GM21576 (cell line): ENCODE measurements around the gene RWDD1.
A peak's percentile ranks its signal among the peaks of the same experiment; 100 is the strongest.
"Not testable (repeated sequence)": the region's sequence is repeated elsewhere in the genome, so short reads cannot be mapped to it uniquely, and the experiment has no call there.

Experiments
- ATAC-seq: cut with Tn5 transposase; IDR thresholded peaks from one replicate; pipeline ENCODE4 v1.9.1; 2021; ENCODE audit warnings: mild to moderate bottlenecking, moderate library complexity; ENCODE audit not compliant: unreplicated experiment

Gene RWDD1

DNA sequence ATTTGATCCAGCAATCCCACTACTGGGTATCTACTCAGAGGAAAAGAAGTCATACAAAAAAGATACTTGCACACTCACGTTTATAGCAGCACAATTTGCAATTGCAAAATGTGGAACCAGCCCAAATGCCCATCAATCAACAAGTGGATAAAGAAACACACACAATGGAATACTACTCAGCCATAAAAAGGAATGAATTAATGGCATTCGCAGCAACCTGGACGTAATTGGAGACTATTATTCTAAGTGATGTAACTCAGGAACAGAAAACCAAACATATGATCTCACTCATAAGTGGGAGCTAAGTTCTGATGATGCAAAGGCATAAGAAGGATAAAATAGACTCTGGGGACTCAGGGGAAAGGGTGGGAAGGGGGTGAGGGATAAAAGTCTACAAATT lies 33.6 kb downstream of the RWDD1 start:
- ATAC-seq = not testable (repeated sequence)

DNA sequence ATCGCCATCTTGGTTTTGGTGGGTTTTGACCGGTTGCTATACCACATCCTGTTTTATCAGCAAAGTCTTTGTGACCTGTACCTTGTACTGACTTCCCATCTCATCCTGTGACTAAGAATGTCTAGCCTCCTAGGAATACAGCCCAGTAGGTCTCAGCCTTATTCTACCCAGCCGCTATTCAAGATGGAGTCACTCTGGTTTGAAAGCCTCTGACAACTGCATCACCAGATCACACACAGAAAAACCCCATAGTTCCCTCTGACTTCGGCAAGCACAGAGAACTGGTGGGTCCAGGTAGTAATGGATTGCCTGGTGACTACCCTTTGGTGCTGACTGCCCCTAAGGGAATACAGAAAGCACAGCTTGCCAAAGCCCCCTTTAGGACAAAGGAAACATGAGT lies 34.6 kb downstream of the RWDD1 start:
- ATAC-seq = no peak

DNA sequence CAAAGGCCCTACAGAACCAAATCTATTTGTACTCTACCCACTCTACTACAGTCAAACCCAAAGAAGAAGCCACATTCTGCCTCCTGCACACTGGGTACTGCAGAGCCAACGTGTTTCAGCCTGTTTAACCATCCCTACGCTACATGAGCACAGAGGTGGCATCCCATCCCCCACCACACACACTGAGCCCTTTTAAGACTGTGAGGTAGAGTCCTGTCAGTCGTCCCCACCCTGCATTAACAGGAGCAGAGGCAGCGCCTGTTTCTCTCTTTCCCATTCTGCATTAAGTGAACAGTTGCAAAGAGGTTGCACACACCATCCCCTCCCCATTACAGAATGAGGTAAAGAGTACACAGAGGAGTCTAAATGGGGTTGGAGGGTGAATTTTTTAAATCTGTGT lies 39.8 kb downstream of the RWDD1 start:
- ATAC-seq = no peak

DNA sequence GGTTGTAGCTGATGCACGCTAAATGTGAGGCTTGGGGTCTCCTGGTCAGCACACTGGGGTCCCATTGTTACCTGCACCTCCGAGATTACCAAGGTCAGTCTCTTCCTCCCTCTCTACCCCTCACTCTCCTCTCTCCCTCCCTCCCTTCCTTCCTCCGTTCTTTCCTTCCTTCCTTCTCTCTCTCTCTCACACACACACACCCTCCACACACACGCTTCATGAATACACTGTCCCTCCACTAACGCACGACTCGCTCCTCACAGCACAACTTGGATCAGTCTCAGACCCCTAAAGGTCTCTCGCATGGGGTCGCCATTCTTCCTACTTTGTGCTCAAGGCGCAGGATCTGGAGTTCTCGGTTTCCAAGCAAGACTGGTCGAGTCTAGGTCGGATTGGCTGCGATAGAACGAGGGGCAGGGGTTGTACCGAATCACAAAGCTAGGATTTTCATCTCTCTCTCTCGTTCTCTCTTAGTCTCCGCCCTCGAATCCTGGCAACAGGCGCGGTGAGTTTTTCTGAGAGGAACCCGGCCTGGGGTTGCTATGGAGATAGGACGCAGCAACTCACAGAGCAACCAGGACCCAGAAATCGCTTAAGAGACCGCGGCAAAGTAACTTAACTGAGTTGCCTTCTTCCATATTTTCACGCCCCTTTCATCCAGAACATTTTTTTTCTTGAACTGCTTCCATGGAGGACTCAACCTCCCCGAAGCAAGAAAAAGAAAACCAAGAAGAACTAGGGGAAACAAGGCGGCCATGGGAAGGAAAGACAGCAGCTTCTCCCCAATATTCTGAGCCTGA lies 44.8 kb downstream of the RWDD1 start, which contains the start of gene RSPH4A:
Gene RSPH4A, plus strand, starts transcription at position 543 of the 800 bp plus-strand sequence. Its CDS starts 145 bp downstream, at position 688.
- peak; percentile 99 for ATAC-seq

DNA sequence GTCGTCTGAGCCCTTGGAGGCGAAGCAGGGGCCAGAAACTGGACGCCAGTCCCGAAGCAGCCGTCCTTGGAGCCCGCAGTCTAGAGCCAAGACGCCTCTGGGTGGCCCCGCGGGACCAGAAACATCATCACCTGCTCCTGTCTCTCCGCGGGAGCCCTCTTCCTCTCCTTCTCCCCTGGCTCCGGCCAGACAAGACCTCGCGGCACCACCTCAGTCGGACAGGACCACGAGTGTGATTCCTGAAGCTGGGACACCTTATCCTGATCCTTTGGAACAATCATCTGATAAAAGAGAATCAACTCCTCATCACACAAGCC lies 45.4 kb downstream of the RWDD1 start:
- ATAC-seq = peak; percentile 31

DNA sequence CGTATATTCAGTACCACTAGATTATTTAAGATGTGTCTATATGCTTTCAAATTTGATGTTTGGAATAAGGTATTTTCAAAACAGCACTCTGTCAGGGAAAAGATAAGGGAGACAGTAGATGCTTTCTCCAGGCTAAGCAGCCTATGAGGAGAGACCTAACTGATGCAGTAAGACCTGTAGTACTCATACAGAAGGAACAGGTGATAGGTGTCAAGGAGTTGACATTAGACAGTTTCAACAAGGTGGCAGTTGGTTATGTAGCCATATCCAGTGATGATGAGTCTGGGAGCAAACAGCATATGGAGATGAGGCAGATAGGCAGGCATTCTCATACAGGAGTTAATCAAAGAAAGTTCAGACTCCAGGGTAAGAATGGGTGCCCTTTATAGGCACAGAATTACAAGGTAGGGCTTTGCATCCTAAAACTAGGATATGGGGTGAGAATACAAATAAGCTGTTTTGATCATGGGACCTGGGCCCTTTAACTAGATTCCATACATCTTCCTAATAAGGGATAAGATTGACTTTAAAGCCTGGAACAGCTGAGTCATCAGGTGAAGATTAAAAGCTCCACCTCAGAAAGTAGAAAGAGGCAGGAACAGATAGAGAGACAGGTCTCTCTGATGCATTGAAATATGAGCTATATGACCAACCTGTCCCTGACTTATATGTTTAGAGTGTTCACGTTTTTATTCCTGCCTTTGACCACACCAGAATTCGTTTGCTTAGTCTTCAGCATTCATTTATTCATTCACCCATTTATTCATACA lies 52.9 kb downstream of the RWDD1 start:
- no peak for ATAC-seq

DNA sequence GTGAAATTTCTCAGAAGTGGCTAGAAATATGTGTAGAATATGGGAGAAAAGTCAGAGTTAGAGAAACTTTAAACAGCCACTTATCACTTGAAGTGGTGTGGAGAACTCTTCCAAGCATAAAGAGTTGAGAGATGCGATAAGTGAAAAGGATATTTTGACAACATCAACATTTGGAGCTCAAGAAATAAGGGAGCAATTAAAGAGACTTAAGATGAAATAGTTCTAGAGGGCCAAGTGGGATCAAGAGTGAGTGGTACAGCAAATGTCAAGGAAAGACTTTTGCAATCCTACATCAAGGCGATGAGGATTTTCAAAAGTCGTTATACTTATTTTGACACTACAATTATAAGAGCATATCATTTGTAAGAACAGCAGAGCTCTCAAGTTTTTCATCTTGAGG lies 54.6 kb downstream of the RWDD1 start:
- ATAC-seq = no peak

DNA sequence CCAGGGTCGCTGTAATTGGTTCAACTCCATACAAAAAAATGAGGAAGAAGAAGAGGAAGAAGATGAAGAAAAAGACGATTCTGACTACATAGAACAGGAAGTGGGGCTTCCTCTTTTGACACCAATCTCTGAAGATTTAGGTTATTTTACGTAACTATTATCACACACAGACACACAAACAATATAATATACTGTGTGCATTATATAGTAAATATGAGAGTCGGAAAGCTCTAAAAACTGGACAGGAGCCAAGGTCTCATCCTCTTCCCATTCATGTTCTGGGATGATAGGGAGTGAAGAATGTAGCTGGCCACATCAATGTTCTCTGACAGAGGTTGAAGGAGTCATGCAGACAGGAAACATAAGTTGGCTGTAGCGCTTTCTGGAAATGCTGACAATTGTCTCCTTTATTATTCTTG lies 58.3 kb downstream of the RWDD1 start:
- no peak for ATAC-seq

DNA sequence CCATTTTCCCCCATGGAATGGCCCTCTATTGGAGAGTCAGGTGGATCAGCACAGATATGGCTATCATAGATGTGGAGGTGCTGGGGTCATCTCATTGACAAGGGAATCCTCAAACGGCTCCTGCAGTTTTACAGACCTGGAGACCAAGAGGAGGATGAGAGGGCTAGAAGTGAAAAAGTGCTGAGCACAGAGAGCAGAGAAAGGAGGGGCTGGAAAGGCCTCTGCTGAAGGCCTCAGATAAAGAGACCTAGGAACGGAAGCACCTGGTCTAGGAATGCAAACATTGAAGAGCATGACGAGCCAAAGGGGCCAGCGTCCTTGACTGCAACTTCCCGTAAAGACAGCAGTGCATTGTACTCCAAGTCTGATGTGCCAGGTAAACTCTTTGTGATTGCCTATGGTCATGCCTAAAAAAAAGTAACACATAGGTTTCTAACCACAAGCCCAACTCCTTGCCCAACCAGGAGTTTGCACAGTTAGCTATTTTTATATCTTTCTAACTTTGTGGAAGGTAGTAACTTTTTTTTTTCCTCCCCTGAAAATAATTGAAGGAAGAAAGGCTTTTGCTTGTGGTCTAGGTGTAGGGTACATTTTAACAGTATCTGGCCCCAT lies 60.2 kb downstream of the RWDD1 start:
- no peak for ATAC-seq

DNA sequence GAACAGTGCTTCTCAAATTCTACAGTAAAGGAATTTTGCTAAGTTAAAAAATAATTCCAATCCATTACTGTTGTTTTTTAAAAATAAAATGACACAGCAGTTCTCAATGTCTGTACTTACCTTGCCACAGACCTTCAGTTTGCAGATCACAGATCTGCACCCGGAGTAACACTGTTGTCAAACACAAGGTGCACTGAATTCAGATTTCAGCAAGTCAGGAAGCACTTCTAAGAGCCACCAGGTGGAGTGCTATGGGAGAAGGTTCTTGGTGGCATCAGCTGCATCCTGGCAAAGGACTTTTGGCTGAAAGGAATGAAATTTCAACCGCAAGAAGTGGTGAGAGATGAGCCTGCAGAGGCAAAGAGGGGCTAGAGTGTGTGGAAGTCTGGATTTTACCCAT lies 62.4 kb downstream of the RWDD1 start:
- ATAC-seq = no peak
